Measurements from ENCODE around the gene TMEM126B. TPM values are rescaled to one million over a fixed set of nuclear protein-coding genes. Genes with fewer than 3 reads are reported as not detected.

Gene TMEM126B
- total and polyA plus RNA-seq, 7 donors = 39.3 to 108 (median 75.1) TPM

GRCh38 chr11:85626496-85626895, 1.9 kb upstream of the TMEM126B start:
- DNase-seq = peak; percentile 69

GRCh38 chr11:85627332-85627997, 928 bp upstream of the TMEM126B start, which contains the start of gene DLG2:
Gene DLG2, minus strand, starts transcription at chr11:85627344.
- DNase-seq = no peak
- H3K27me3 ChIP-seq = no peaks in the 10 kb centered on the region
- intact Hi-C loops (cut with DNase I) = loop anchor here (5.0 kb wide), 1 partner anchor 60 kb away; the partner anchor contains the start of gene CCDC89
- H3K4me3 ChIP-seq = peak within 1 kb of the TSS; percentile 58 to 90 (median 68)
- H3K9me3 ChIP-seq = no peaks in the 10 kb centered on the region
- peaks cover 0 to 16% (median 0%) of the 10 kb centered on the region in 4 donors for H3K36me3 ChIP-seq
- H3K27ac ChIP-seq = peak within 1 kb of the TSS; percentile 88 to 98 (median 96)
- peak in 1 of 4 donors; percentile 41 for TF ChIP-seq POLR2AphosphoS5 (IDR thresholded peaks at IDR 0.05)
- TF ChIP-seq CTCF (IDR thresholded peaks at IDR 0.05) = no peak
- H3K4me1 ChIP-seq = peaks cover 0 to 30% (median 27%) of the 10 kb centered on the region in 4 donors
- 0 to 1% methylated on average over 23 of the region's 23 CpGs for WGBS, 2 donors

More at GRCh38 chr11:85626496-85626895, 1.9 kb upstream of the TMEM126B start:
- WGBS, 2 donors = 63 to 74% methylated on average over 2 of the region's 2 CpGs
- Histone ChIP-seq H3K27me3 (no peaks in the 10 kb centered on the region), H3K27ac (peak overlapping the region; percentile 88 to 98 (median 96)), H3K9me3 (no peaks in the 10 kb centered on the region), H3K4me1 (peaks cover 0 to 30% (median 27%) of the 10 kb centered on the region in 4 donors), H3K4me3 (peak overlapping the region; percentile 58 to 90 (median 68)), H3K36me3 (peaks cover 0 to 9% (median 0%) of the 10 kb centered on the region in 4 donors)
- intact Hi-C loops (cut with DNase I) = loop anchor here (5.0 kb wide), 1 partner anchor 61 kb away; the partner anchor contains the start of gene CCDC89
- TF ChIP-seq POLR2AphosphoS5 (IDR thresholded peaks at IDR 0.05) (no peak), EP300 (IDR thresholded peaks at IDR 0.05) (no peak), CTCF (IDR thresholded peaks at IDR 0.05) (no peak), POLR2A (IDR thresholded peaks at IDR 0.05) (no peak)

GRCh38 chr11:85628771-85629341, 463 bp downstream of the TMEM126B start:
- Histone ChIP-seq H3K27ac (peak overlapping the region; percentile 88 to 98 (median 96)), H3K4me3 (peak overlapping the region; percentile 58 to 90 (median 68)), H3K27me3 (no peaks in the 10 kb centered on the region), H3K4me1 (peaks cover 0 to 30% (median 27%) of the 10 kb centered on the region in 4 donors), H3K36me3 (peaks cover 0 to 16% (median 0%) of the 10 kb centered on the region in 4 donors), H3K9me3 (no peaks in the 10 kb centered on the region)
- intact Hi-C loops (cut with DNase I) = loop anchor here (1.0 to 5.0 kb wide), 4 partner anchors 18 to 615 kb away; partner anchors contain the start of genes CCDC89, EED and TMEM126A
- TF ChIP-seq EP300 (IDR thresholded peaks at IDR 0.05) = no peak
- TF ChIP-seq CTCF (IDR thresholded peaks at IDR 0.05) = no peak
- no peak for TF ChIP-seq POLR2A (IDR thresholded peaks at IDR 0.05)
- TF ChIP-seq POLR2AphosphoS5 (IDR thresholded peaks at IDR 0.05) = no peak
- 1 to 2% methylated on average over 13 of the region's 13 CpGs for WGBS, 2 donors
- DNase-seq = no peak

GRCh38 chr11:85634747-85635146, 6.4 kb downstream of the TMEM126B start:
- Histone ChIP-seq H3K4me1 (peaks cover 0 to 9% (median 5%) of the 10 kb centered on the region in 4 donors), H3K27ac (no peak overlapping the region), H3K4me3 (no peak overlapping the region), H3K9me3 (no peaks in the 10 kb centered on the region), H3K27me3 (no peaks in the 10 kb centered on the region), H3K36me3 (peaks cover 4 to 51% (median 5%) of the 10 kb centered on the region in 4 donors)
- 53 to 55% methylated on average over 3 of the region's 3 CpGs for WGBS, 2 donors
- no peak for TF ChIP-seq POLR2A (IDR thresholded peaks at IDR 0.05)
- no peak for TF ChIP-seq POLR2AphosphoS5 (IDR thresholded peaks at IDR 0.05)
- TF ChIP-seq EP300 (IDR thresholded peaks at IDR 0.05) = no peak
- TF ChIP-seq CTCF (IDR thresholded peaks at IDR 0.05) = no peak
- no peak for DNase-seq
- intact Hi-C loops (cut with DNase I) = no loop called here

Measured in sigmoid colon (tissue), 7 donors.